GM18868 (cell line): ENCODE data around the gene MC3R.
"Not testable (repeated sequence)": the region's sequence is repeated elsewhere in the genome, so short reads cannot be mapped to it uniquely, and the experiment has no call there.

Experiments used
- ATAC-seq: cut with Tn5 transposase; IDR thresholded peaks from one replicate; pipeline ENCODE4 v1.9.1; 2021; ENCODE audit warnings: mild to moderate bottlenecking, moderate library complexity; ENCODE audit not compliant: unreplicated experiment

MC3R gene

GRCh38 chr20:56247954-56248782, at the start of gene MC3R:
Gene MC3R, plus strand, starts transcription at chr20:56248732. Its CDS starts 112 bp downstream, at chr20:56248844.
- peak; percentile 83 for ATAC-seq

- no peak for ATAC-seq
Measured at GRCh38 chr20:56200456-56200855, 48.1 kb upstream of the MC3R start.

DNA sequence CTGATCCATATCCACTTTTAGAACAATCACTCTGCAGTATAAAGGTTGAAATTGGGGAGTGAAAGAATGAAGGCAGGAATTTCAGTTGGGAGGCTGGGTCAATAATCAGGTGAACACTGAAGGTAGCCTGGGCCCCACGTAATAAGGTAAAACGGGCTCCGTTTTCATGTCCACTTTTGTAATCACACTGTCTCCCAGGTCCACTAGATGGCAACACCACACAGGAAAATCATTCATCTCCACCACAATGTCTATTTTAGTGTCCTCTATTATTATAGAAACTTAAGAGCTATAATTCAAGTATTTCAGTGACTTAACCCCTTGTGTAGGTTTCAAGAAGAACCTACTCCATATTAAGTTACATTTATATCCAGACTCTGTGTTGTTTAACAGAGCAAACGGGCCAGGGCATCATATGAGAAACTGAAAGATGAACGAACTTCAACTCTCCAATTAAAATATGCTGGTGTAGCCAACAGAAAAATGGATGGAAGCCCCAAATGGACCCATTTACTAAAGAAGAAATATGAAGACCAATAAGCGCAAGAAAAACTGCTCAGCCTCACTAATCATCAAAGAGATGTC, 45.9 kb upstream of the MC3R start:
- ATAC-seq = no peak

DNA sequence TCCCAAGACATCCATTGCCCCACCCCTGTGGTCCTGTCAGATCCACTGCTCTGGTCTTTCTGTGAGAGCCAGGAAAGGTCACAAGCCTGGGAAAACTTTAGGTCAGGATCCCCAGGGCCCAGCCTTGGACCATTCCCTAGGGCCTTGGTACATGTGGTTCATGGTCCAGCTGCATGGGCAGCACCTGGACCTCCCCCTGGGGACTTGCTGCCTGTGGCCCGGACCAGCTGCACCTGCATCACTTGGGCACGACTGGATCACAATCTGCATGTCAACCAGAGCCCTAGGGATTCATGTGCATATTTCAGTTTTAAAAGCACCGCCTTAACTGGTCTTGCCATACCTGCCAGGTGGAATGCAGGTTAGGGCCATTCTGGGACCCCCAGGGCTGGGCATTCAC, 44.3 kb upstream of the MC3R start:
- ATAC-seq = no peak

- ATAC-seq = no peak
Measured at GRCh38 chr20:56205346-56205745, 43.2 kb upstream of the MC3R start.

- ATAC-seq = no peak
Measured at GRCh38 chr20:56207656-56208055, 40.9 kb upstream of the MC3R start.

- no peak for ATAC-seq
Measured at GRCh38 chr20:56208121-56208520, 40.4 kb upstream of the MC3R start.

DNA sequence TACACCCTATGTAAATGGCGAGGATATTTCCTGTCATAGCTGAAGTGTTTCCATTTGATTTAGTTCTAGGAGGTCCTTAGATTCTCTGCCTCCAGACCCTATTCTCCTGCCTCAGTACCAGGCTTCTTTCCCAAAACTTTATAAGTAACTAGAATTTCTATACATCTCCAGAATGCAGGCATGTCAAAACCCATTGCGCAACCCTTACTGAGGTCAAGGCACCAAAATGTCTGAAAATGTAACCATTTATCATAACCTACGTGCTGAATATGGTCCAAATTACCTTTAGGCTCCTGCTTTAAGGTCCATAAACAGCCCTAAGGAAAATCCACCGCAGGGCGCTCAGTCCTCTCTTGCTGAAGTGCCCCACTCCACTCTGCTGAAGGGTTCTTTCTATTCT, 37.5 kb upstream of the MC3R start:
- ATAC-seq = no peak

GRCh38 chr20:56212091-56212490, 36.4 kb upstream of the MC3R start:
- no peak for ATAC-seq

DNA sequence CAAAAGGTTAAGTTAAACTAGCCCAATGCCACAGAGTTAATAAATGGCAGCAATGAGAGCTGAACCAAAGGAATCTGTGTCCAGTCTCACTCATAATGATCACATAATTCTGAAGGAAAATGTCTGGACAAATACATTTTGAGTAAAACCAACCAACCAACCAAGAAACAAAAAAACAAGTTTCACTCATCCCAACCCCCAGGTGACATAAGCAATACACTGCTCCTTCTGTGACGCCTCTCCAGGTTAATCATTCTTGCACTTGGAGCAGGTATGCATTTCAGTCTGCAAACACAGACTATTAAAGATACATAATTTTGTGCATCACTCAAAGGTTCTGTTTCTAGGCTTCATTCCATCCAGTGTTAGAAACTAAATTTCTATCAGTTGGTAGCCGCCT, 35.2 kb upstream of the MC3R start:
- ATAC-seq = no peak

DNA sequence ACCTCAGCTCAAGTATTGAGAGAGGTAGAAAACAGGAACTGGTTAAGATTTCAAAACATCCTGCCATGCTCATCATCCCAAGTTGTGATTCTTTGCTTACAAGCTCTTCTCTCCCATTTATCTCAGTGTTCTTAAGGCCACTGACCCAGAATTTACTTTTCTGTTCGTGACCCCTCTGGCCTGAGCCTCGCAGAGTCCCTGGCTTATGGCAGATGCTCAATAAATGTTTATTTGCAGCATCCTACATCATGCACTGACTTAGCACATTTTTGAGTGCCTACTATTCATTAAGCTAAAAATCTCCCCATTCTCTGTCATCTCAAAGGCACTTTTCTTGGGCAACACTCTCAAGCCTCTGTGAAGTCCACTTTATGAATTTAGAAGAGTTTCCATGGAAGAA, 33.4 kb upstream of the MC3R start:
- ATAC-seq = no peak

GRCh38 chr20:56217829-56218228, 30.7 kb upstream of the MC3R start:
- ATAC-seq = no peak

- not testable (repeated sequence) for ATAC-seq
Measured at GRCh38 chr20:56221186-56221585, 27.3 kb upstream of the MC3R start.

- no peak for ATAC-seq
Measured at GRCh38 chr20:56222201-56222600, 26.3 kb upstream of the MC3R start.

DNA sequence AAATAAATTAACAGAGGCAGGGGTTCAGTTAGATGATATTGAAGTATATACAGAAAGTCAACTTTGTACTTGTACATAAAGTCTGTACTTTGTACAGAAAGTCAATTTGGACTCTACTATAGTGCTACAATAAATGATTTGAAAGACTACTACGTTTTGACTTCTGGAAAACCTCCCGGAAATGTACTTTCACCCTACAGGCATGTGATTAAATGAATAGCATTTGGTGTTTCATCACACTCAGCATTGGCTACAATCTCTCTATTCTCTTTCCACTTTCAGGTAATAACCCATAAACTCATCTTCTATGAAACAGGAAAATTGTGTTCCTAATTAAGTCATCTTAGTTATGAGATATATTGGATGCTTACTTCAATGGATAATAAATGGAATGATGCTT, 25.6 kb upstream of the MC3R start:
- no peak for ATAC-seq

DNA sequence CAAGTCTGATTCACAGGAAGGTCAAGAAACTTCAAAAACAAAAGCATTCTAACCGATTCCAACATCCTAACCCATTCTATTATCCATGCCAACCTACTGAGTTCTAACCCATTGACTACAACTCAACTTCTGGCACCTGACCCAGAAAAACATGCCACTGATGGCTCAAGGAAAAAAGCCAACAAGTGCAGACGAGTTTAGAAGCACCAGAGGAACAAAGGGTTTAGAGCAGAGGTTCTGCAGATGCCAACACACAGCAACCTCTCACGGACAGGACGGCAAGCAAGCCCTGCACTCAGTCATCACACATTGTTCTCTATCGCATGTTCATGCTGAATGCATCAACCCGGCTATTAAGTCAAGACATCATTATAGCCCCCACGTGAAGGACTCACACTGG, 25.2 kb upstream of the MC3R start:
- no peak for ATAC-seq

DNA sequence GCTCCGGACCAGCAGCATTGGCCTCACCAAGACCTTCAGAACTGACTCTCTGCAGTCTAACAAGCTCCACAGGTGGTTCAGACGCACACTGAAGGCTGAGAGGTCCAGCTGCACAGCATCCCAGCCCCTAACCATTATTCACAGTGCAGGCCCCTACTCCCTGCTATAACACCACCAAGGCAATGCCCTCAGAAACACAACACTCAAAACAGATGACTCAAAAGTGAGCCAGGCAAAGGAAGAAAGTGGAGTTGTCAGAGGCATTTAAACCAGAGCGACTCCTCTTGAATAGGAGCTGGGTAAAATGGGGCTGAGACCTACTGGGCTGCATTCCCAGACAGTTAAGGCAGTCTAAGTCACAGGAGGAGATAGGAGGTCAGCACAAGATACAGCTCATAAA, 20.5 kb upstream of the MC3R start:
- ATAC-seq = no peak

- ATAC-seq = no peak
Measured at GRCh38 chr20:56229812-56230211, 18.7 kb upstream of the MC3R start.

DNA sequence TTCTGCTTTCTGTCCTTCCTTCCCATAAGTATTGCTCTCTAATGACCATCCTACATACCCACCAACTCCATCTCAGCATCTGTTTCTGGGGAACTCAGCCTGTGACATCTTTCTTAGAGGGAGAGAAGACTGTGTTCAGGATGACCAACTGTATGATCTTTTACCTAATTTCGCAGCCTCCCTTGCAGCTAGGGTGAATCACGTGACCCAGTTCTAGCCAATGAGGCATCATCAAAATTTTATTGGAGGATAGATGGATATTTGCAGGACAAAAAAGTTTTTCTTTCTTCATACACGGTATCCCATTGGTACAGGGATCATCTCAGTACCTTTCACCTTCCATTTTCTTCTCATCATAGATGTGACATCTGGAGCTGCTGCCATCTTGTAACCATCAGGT, 14.4 kb upstream of the MC3R start:
- ATAC-seq = no peak

GRCh38 chr20:56237335-56237734, 11.2 kb upstream of the MC3R start:
- no peak for ATAC-seq

DNA sequence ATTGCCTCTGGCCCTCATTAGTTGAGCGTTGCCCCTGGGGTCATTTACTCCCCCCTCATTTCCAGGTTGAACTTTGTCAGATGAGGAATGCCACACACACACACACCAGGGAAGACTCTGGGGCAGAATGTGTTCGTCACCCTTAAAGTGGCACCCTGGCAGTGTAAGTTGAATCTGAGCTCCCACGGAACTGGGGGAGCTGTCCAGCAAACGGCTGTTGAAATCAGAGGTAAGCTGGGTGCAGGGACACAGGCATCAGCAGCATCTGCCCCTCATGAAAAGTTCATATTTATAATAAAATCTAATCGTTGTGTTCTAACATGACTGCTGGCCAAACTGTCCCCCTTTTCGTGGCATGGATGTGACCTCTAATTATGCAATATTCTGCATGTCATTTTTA, 4.3 kb upstream of the MC3R start:
- ATAC-seq = no peak

DNA sequence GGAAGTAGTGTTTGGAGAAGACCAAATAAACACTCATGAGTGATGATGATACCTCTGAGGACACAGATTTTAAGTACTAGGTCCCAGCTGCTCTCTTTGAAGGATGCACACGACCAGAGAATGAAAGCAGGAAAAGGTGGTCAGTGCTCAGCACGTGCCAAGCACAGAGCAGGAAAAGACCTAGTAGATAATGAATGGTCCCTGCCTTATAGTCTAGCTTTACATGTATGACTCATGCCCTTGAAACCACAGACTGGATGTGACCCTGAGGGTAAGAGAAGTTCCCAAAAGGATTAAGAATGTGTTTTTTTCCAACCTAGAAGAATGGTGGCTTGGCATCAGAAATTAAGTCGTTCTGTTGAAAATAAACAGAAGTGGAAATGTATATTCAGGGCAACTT, 2.8 kb upstream of the MC3R start:
- ATAC-seq = no peak
